HL-60 (cell line): ENCODE measurements around the gene SLC12A7.

Experiments used
- DNase-seq, 2 experiments: peaks; one replicate each; pipeline ENCODE4 v3.0.0-alpha.2; 2010 to 2020; ENCODE audit warnings: low read depth in 1 of 2, low spot score in 1 of 2
- H3K27ac ChIP-seq: fragments of 250-450 bp; sonication (Bioruptor Pico); replicated peaks from 2 replicates; pipeline ENCODE4 v1.5.1; 2020; ENCODE audit warnings: mild to moderate bottlenecking, moderate library complexity
- H3K27me3 ChIP-seq: fragments of 250-450 bp; sonication (Bioruptor Pico); 2 replicates; pipeline ENCODE4 v1.5.1; 2021; ENCODE audit warnings: mild to moderate bottlenecking, moderate library complexity; ENCODE audit not compliant: insufficient read depth, poor library complexity, severe bottlenecking
- H3K4me3 ChIP-seq: replicated peaks from 2 replicates; pipeline ENCODE4 v1.5.1; 2011; ENCODE audit warnings: mild to moderate bottlenecking, control low read depth, low read length; ENCODE audit not compliant: insufficient read depth
- GABPA ChIP-seq: IDR thresholded peaks from 2 replicates; pipeline ENCODE4 v1.6.1; 2012; ENCODE audit warnings: low read depth
- POLR2AphosphoS5 ChIP-seq: IDR thresholded peaks from 2 replicates; pipeline ENCODE4 v1.6.1; 2012; ENCODE audit warnings: low read depth
- SPI1 ChIP-seq: IDR thresholded peaks from 2 replicates; pipeline ENCODE4 v1.6.1; 2012; ENCODE audit warnings: low read depth, mild to moderate bottlenecking, borderline replicate concordance
- TF ChIP-seq, protein P1 (sequence below): IDR thresholded peaks from 2 replicates; pipeline ENCODE4 v1.6.1; 2012; ENCODE audit warnings: low read depth; ENCODE audit not compliant: insufficient replicate concordance
- TF ChIP-seq, protein P2 (sequence below): IDR thresholded peaks from one replicate; pipeline ENCODE4 v1.5.1; 2011; ENCODE audit warnings: low read length, control low read depth, inconsistent platforms; ENCODE audit not compliant: insufficient read depth

Gene SLC12A7

GRCh38 chr5:1037671-1038416 lies 74.0 kb downstream of the SLC12A7 start:
- no peak for TF ChIP-seq SPI1
- TF ChIP-seq, protein P1, sequence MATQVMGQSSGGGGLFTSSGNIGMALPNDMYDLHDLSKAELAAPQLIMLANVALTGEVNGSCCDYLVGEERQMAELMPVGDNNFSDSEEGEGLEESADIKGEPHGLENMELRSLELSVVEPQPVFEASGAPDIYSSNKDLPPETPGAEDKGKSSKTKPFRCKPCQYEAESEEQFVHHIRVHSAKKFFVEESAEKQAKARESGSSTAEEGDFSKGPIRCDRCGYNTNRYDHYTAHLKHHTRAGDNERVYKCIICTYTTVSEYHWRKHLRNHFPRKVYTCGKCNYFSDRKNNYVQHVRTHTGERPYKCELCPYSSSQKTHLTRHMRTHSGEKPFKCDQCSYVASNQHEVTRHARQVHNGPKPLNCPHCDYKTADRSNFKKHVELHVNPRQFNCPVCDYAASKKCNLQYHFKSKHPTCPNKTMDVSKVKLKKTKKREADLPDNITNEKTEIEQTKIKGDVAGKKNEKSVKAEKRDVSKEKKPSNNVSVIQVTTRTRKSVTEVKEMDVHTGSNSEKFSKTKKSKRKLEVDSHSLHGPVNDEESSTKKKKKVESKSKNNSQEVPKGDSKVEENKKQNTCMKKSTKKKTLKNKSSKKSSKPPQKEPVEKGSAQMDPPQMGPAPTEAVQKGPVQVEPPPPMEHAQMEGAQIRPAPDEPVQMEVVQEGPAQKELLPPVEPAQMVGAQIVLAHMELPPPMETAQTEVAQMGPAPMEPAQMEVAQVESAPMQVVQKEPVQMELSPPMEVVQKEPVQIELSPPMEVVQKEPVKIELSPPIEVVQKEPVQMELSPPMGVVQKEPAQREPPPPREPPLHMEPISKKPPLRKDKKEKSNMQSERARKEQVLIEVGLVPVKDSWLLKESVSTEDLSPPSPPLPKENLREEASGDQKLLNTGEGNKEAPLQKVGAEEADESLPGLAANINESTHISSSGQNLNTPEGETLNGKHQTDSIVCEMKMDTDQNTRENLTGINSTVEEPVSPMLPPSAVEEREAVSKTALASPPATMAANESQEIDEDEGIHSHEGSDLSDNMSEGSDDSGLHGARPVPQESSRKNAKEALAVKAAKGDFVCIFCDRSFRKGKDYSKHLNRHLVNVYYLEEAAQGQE: no peak
- no peak for TF ChIP-seq POLR2AphosphoS5
- TF ChIP-seq GABPA: no peak
- TF ChIP-seq, protein P2, sequence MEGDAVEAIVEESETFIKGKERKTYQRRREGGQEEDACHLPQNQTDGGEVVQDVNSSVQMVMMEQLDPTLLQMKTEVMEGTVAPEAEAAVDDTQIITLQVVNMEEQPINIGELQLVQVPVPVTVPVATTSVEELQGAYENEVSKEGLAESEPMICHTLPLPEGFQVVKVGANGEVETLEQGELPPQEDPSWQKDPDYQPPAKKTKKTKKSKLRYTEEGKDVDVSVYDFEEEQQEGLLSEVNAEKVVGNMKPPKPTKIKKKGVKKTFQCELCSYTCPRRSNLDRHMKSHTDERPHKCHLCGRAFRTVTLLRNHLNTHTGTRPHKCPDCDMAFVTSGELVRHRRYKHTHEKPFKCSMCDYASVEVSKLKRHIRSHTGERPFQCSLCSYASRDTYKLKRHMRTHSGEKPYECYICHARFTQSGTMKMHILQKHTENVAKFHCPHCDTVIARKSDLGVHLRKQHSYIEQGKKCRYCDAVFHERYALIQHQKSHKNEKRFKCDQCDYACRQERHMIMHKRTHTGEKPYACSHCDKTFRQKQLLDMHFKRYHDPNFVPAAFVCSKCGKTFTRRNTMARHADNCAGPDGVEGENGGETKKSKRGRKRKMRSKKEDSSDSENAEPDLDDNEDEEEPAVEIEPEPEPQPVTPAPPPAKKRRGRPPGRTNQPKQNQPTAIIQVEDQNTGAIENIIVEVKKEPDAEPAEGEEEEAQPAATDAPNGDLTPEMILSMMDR: no peak
- no peak overlapping the region for H3K27ac ChIP-seq
- H3K4me3 ChIP-seq: no peak overlapping the region
- no peaks in the 10 kb centered on the region for H3K27me3 ChIP-seq
- no peak for DNase-seq

DNA sequence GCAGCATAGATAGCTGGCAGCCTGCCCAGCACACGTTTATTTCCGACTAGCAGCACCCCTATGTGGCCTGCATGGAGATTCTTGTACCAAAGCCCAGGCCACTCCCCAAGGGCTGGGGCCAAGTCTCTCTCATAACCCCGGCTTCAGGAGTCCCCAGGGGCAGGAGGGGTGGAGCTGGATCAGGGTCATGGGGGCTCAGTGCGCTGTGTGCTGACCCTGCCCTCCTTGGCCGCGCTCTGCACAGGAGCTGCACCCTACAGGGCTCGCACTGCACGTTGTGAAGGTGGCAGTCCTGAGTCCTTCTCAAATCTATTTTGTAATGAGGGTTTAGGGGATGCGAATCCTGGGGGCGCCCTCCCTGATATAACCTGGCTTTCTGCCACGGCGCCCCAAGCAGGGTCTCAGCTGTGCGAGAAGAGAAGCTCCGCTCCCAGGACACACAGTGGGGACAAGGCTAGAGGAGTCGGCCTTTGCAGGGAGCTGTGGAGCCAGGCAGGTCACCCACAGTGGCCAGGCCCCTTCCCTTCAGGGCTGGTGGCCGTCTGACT lies 74.7 kb downstream of the SLC12A7 start:
- no peak for TF ChIP-seq SPI1
- TF ChIP-seq GABPA: no peak
- TF ChIP-seq, protein P1: no peak
- TF ChIP-seq, protein P2: no peak
- no peak for TF ChIP-seq POLR2AphosphoS5
- Histone ChIP-seq H3K27me3 (no peaks in the 10 kb centered on the region), H3K27ac (no peak overlapping the region), H3K4me3 (no peak overlapping the region)
- DNase-seq: no peak

DNA sequence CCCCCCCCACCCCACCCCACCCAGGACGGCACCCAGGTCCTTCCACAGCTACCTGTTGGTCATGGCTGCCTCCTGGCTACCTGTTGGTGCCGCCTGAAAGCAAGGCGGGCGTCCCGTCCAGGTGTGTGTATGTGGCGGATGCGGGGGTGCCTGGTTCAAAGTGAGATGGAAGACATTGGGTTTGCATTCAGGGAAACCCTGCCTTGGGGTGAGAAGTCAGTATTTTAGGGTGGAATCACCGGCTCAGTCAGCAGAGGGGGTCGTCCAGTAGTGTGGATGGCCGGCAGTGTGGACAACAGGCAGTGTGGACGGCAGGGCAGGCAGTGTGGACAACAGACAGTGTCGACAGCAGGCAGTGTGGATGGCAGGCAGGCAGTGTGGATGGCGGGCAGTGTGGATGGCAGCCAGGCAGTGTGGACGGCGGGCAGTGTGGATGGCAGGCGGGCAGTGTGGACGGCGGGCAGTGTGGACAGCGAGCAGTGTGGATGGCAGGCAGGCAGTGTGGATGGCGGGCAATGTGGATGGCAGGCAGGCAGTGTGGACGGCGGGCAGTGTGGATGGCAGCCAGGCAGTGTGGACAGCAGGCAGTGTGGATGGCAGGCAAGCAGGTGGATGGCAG lies 75.2 kb downstream of the SLC12A7 start:
- no peak overlapping the region for H3K4me3 ChIP-seq
- no peak overlapping the region for H3K27ac ChIP-seq
- no peaks in the 10 kb centered on the region for H3K27me3 ChIP-seq
- DNase-seq: no peak
- no peak for TF ChIP-seq GABPA
- no peak for TF ChIP-seq SPI1
- TF ChIP-seq, protein P2: no peak
- TF ChIP-seq, protein P1: no peak
- TF ChIP-seq POLR2AphosphoS5: no peak
